Measurements from ENCODE around the gene CYSRT1.

- TF ChIP-seq EZH2 (IDR thresholded peaks at IDR 0.05; ENCODE audit: insufficient read depth, poor library complexity, severe bottlenecking): no peak
- TF ChIP-seq EZH2phosphoT487 (IDR thresholded peaks at IDR 0.05; ENCODE audit: insufficient read depth, low read depth): no peak
These were observed 30.1 kb upstream of the CYSRT1 start for GRCh38 chr9:137194909-137195308.

Measured in GM23248 (cell line).